HepG2 (cell line): ENCODE results near the gene INTS12. TPM values are rescaled to one million over a fixed set of nuclear protein-coding genes. Genes with fewer than 3 reads are reported as not detected.

Source experiments
- ATAC-seq: fragments of 200-7000 bp; cut with Tn5 transposase; 3 replicates; pipeline ENCODE4 v1.9.1; 2020; ENCODE audit warnings: mild to moderate bottlenecking, moderate library complexity
- BruUV-seq: library from RNA; stranded (reverse); fragments of 400-500 nt; replicated peaks from 2 replicates; lab custom pipeline; 2021; lab: Mats Ljungman, UMichigan
- CTCF ChIA-PET: fragments of 300-600 bp; formaldehyde crosslinking; extraction: SDS; loops from one replicate; lab custom pipeline; 2021; ENCODE audit warnings: low total read pairs, inconsistent platforms, low intra/inter-chr PET ratio; lab: Yijun Ruan, JAX
- POLR2A ChIA-PET: fragments of 350-600 bp; sonication (Branson Sonifier 250); formaldehyde crosslinking; loops from one replicate; lab custom pipeline; 2020; ENCODE audit warnings: antibody characterized with exemption, inconsistent platforms; lab: Yijun Ruan, JAX
- DNase-seq: peaks from one replicate; pipeline ENCODE4 v3.0.0-alpha.2; 2015; ENCODE audit warnings: low spot score
- FAIRE-seq: peaks from 3 replicates; lab custom pipeline; 2011; peaks lifted over from hg19 to GRCh38; lab: Jason Lieb, UNC
- H2AFZ ChIP-seq: one replicate; pipeline ENCODE4 v1.6.1; 2011; ENCODE audit warnings: low read length, inconsistent platforms
- H3K27ac ChIP-seq: fragments of 300-600 bp; 3 replicates; pipeline ENCODE4 v1.8.0; 2011; ENCODE audit warnings: mixed run types, mild to moderate bottlenecking, mixed read lengths, low read length, inconsistent platforms; ENCODE audit not compliant: insufficient read depth; ENCODE audit errors: extremely low read length
- H3K27me3 ChIP-seq, 2 experiments: fragments of 200-600 bp in 1 of 2; 2 replicates in 1 of 2; 3 replicates in 1 of 2; pipeline versions ENCODE4 v1.6.0 to v1.8.0; 2011; ENCODE audit warnings: low read length in 2 of 2, mild to moderate bottlenecking in 2 of 2, moderate library complexity in 2 of 2, inconsistent platforms in 1 of 2; ENCODE audit not compliant: insufficient read depth in 2 of 2, control insufficient read depth in 1 of 2
- H3K36me3 ChIP-seq, 2 experiments: fragments of 200-600 bp in 1 of 2; replicated peaks in 1 of 2; 2 replicates in 1 of 2; 3 replicates in 1 of 2; pipeline versions ENCODE4 v1.5.1 to v1.8.0; 2011; ENCODE audit warnings: low read length in 2 of 2, inconsistent platforms in 1 of 2; ENCODE audit not compliant: insufficient read depth in 2 of 2, control insufficient read depth in 1 of 2
- H3K4me1 ChIP-seq: 2 replicates; pipeline ENCODE4 v1.5.1; 2012; ENCODE audit warnings: low read length, inconsistent platforms; ENCODE audit not compliant: insufficient read depth
- H3K4me2 ChIP-seq: 2 replicates; pipeline ENCODE4 v1.6.0; 2011; ENCODE audit warnings: low read depth, low read length, inconsistent platforms
- H3K4me3 ChIP-seq, 3 experiments: fragments of 200-600 bp in 1 of 3; sonication (generic), shearing (Covaris generic) in 1 of 3; replicated peaks in 1 of 3; 2 replicates each; pipeline ENCODE4 v1.5.1; 2011 to 2016; ENCODE audit warnings: low read length in 3 of 3, inconsistent platforms in 2 of 3, low read depth in 2 of 3, mild to moderate bottlenecking in 2 of 3, control low read depth in 1 of 3, mixed read lengths in 1 of 3; ENCODE audit not compliant: insufficient read depth in 1 of 3
- H3K79me2 ChIP-seq: one replicate; pipeline ENCODE4 v1.6.1; 2011; ENCODE audit warnings: low read length, inconsistent platforms; ENCODE audit not compliant: insufficient read depth
- H3K9ac ChIP-seq: 2 replicates; pipeline ENCODE4 v1.6.0; 2011; ENCODE audit warnings: mild to moderate bottlenecking, low read depth, low read length, inconsistent platforms; ENCODE audit not compliant: insufficient read depth
- H3K9me3 ChIP-seq: 2 replicates; pipeline ENCODE4 v1.5.1; 2012; ENCODE audit warnings: mild to moderate bottlenecking, low read length
- H4K20me1 ChIP-seq: 2 replicates; pipeline ENCODE4 v1.6.0; 2011; ENCODE audit warnings: inconsistent platforms, mild to moderate bottlenecking, low read length, moderate library complexity; ENCODE audit not compliant: insufficient read depth
- ATF4 ChIP-seq, 2 experiments: fragments of 450-650 bp in 1 of 2; sonication (generic) in 1 of 2; formaldehyde crosslinking; IDR thresholded peaks; 2 replicates each; pipeline versions ENCODE4 v1.5.0 to v1.8.0; 2020 to 2022; ENCODE audit warnings: mild to moderate bottlenecking in 1 of 2, missing genetic modification reagents in 1 of 2
- BCL6 ChIP-seq: IDR thresholded peaks from 2 replicates; pipeline ENCODE4 v1.6.1; 2016; ENCODE audit warnings: missing genetic modification reagents, missing compliant biosample characterization
- CHCHD3 ChIP-seq: sonication (generic); formaldehyde crosslinking; IDR thresholded peaks from 2 replicates; pipeline ENCODE4 v1.8.0; 2022; ENCODE audit warnings: mild to moderate bottlenecking, missing genetic modification reagents, moderate library complexity
- DMAP1 ChIP-seq: IDR thresholded peaks from 2 replicates; pipeline ENCODE4 v1.6.1; 2016
- MTF2 ChIP-seq: sonication (generic); formaldehyde crosslinking; IDR thresholded peaks from 2 replicates; pipeline ENCODE4 v1.5.0; 2020; ENCODE audit warnings: missing genetic modification reagents, borderline replicate concordance
- XBP1 ChIP-seq: sonication (generic); formaldehyde crosslinking; IDR thresholded peaks from 2 replicates; pipeline ENCODE4 v1.5.0; 2020; ENCODE audit warnings: missing genetic modification reagents
- ZNF691 ChIP-seq: sonication (generic); formaldehyde crosslinking; IDR thresholded peaks from 2 replicates; pipeline ENCODE4 v1.4.0; 2020; ENCODE audit warnings: missing genetic modification reagents, low read depth, mild to moderate bottlenecking, borderline replicate concordance
- ZNF713 ChIP-seq: sonication (generic); formaldehyde crosslinking; IDR thresholded peaks from 2 replicates; pipeline ENCODE4 v1.4.0; 2020; ENCODE audit warnings: mild to moderate bottlenecking, missing genetic modification reagents
- ZNF720 ChIP-seq: sonication (generic); formaldehyde crosslinking; IDR thresholded peaks from 2 replicates; pipeline ENCODE4 v1.4.0; 2020; ENCODE audit warnings: missing genetic modification reagents
- ZNF768 ChIP-seq: sonication (generic); formaldehyde crosslinking; IDR thresholded peaks from 2 replicates; pipeline ENCODE4 v1.4.0; 2020; ENCODE audit warnings: missing genetic modification reagents
- ZNF782 ChIP-seq: sonication (generic); formaldehyde crosslinking; IDR thresholded peaks from 2 replicates; pipeline ENCODE4 v1.4.0; 2020; ENCODE audit warnings: missing genetic modification reagents, mild to moderate bottlenecking, borderline replicate concordance
- WGBS: methylation state at CpG from one replicate; pipeline ENCODE4 v1.1.6; 2017; ENCODE audit warnings: low lambda C conversion rate; 5-methylcytosine and 5-hydroxymethylcytosine counted together
- in situ Hi-C: cut with HindIII; loops from 2 replicates; pipeline ENCODE4 v1.10.0; 2017; ENCODE audit warnings: low pct_unique_long_range_greater_than_20kb; ENCODE audit not compliant: extremely low pct_ligation_motif_present
- intact Hi-C: fragments of 100-400 bp; cut with micrococcal nuclease; formaldehyde crosslinking; loops from one replicate; pipeline ENCODE4 v1.10.0; 2022; ENCODE audit not compliant: unreplicated experiment
- polyA plus RNA-seq, 8 experiments: library from polyadenylated mRNA; depleted of rRNA in 3 of 8; stranded (reverse) in 7 of 8; unstranded in 1 of 8; fragments of >200 nt; fragmentation: Illumina TruSeq in 4 of 8; extraction: Trizol in 4 of 8; gene quantifications; 2 replicates each; pipeline versions ENCODE4 v1.2.1 to v1.2.3, GENCODE V29; 2011 to 2016; ENCODE audit warnings: low read depth in 4 of 8, missing spikeins in 1 of 8, mixed read lengths in 1 of 8; ENCODE audit not compliant: insufficient read depth in 1 of 8
- total RNA-seq, 5 experiments: library from RNA; depleted of rRNA; stranded (reverse); fragments of >200 nt; fragmentation: Illumina TruSeq; extraction: Trizol; gene quantifications; 2 replicates each; pipeline ENCODE4 v1.2.3, GENCODE V29; 2016; ENCODE audit warnings: low read depth in 1 of 5

The INTS12 gene
- total and polyA plus RNA-seq, 2 of the 13 experiments (the other 11 are each of a cell fraction or from before 2014, with no cell fraction given): 20.2 to 21.1 TPM

GRCh38 chr4:105748222-105748621, 39.7 kb upstream of the INTS12 start:
- BruUV-seq: no TSS peak
- intact Hi-C loops: no loop called here
- WGBS: 97% methylated on average over 3 of the region's 3 CpGs

More at GRCh38 chr4:105748222-105748621, 39.7 kb upstream of the INTS12 start:
- in situ Hi-C loops: no loop called here
- Histone ChIP-seq H3K4me2 (no peak overlapping the region), H3K27me3 (no peaks in the 10 kb centered on the region), H2AFZ (no peak overlapping the region), H3K79me2 (no peaks in the 10 kb centered on the region), H3K9me3 (no peaks in the 10 kb centered on the region), H3K4me1 (no peaks in the 10 kb centered on the region), H4K20me1 (no peaks in the 10 kb centered on the region), H3K27ac (no peak overlapping the region), H3K4me3 (no peak overlapping the region), H3K9ac (no peak overlapping the region), H3K36me3 (no peaks in the 10 kb centered on the region; a peak in 1 of 5 replicates)
- CTCF ChIA-PET: no interaction called here
- ATAC-seq: no peak
- DNase-seq: no peak
- POLR2A ChIA-PET: no interaction called here
- TF ChIP-seq ATF4 (CRISPR knock-in tag; IDR thresholded peaks at IDR 0.05) (no peak), ZNF782 (no peak), DMAP1 (CRISPR knock-in tag) (no peak), CHCHD3 (CRISPR knock-in tag) (no peak), ZNF720 (CRISPR knock-in tag) (no peak), BCL6 (CRISPR knock-in tag) (no peak), MTF2 (CRISPR knock-in tag) (no peak), ZNF768 (CRISPR knock-in tag) (no peak), ZNF713 (no peak), ZNF691 (CRISPR knock-in tag) (no peak), XBP1 (CRISPR knock-in tag) (no peak)
- FAIRE-seq: no peak
